LNCaP clone FGC (cell line): ENCODE data around the gene RPS5.

Experiments used
- DNase-seq: peaks from one replicate; pipeline ENCODE4 v3.0.0-alpha.2; 2011; ENCODE audit warnings: low read depth
- H3K4me3 ChIP-seq: 2 replicates; pipeline ENCODE4 v1.5.1; 2011; ENCODE audit warnings: mild to moderate bottlenecking, low read depth, low read length, control low read depth
- CTCF ChIP-seq: IDR thresholded peaks from 2 replicates; pipeline ENCODE4 v1.5.1; 2012; ENCODE audit warnings: mild to moderate bottlenecking; ENCODE audit not compliant: control insufficient read depth, insufficient read depth; ENCODE audit errors: extremely low read depth

RPS5 gene

GRCh38 chr19:58349590-58349989 lies 37.5 kb upstream of the RPS5 start:
- no peak for DNase-seq
- H3K4me3 ChIP-seq = no peak overlapping the region
- TF ChIP-seq CTCF = no peak

- DNase-seq = no peak
- H3K4me3 ChIP-seq = no peak overlapping the region
- TF ChIP-seq CTCF = no peak
Measured at GRCh38 chr19:58350001-58350861, 36.8 kb upstream of the RPS5 start.

GRCh38 chr19:58350871-58351557 lies 36.1 kb upstream of the RPS5 start:
- no peak for TF ChIP-seq CTCF
- no peak overlapping the region for H3K4me3 ChIP-seq
- DNase-seq = no peak

GRCh38 chr19:58351558-58351878 lies 35.6 kb upstream of the RPS5 start:
- no peak overlapping the region for H3K4me3 ChIP-seq
- no peak for TF ChIP-seq CTCF
- no peak for DNase-seq

- H3K4me3 ChIP-seq = no peak overlapping the region
- DNase-seq = no peak
- no peak for TF ChIP-seq CTCF
Measured at GRCh38 chr19:58351990-58352755, 34.9 kb upstream of the RPS5 start.

GRCh38 chr19:58352760-58353671 lies 34.1 kb upstream of the RPS5 start, which contains the start of gene A1BG:
Gene A1BG (minus strand): TSS chr19:58353492. CDS start chr19:58353437, 55 bp downstream.
- no peak for TF ChIP-seq CTCF
- H3K4me3 ChIP-seq = no peak within 1 kb of the TSS
- DNase-seq = no peak
